ENCODE data around the gene POLDIP3.
"Not testable (repeated sequence)": the region's sequence is repeated elsewhere in the genome, so short reads cannot be mapped to it uniquely, and the experiment has no call there.

POLDIP3 gene

DNA sequence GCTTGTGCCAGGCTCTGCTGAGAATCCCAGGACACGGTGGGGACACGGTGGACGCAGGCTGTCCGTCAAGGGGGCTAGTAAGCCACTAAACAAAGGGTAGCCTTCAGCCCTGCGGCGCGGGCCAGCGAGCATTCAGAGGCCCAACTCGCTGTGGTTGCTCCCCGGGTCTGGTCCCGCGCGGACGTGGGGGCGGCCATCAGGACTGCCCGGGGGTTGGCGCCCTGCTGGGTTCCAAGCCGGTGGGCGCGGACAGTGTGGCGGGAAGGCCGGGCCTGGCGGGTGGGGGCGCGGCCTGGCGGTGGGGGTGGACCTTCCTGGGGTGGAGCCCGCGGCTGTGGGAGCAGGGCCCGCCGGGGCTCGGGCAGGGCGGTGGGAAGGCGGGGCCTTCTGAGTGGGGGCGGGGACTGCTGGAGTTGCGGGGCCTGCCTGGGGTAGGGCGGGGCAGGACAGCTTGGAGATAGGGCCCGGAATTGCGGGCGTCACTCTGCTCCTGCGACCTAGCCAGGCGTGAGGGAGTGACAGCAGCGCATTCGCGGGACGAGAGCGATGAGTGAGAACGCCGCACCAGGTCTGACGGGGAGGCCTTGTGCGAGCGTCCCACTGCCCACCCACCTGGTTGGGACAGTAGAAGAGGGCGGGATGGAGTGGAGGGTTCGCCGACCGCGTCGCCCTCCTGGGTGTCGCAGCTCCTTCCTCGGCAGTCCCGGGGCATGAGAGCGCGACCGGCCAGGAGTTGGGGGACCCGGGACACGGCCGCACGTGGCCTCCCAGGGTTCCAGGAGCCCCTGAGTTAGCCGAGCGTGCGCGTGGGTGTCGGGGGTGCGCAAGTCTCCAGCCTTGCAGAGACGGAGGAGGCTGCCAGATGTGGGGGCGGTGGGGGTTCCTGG lies 61.0 kb downstream of the POLDIP3 start, which contains the start of gene SERHL2:
Gene SERHL2, plus strand, starts transcription at position 482 of the 887 bp plus-strand sequence. Its CDS starts 65 bp downstream, at position 547.
- peak; percentile 63 for DNase-seq (ENCODE audit: low spot score)

DNA sequence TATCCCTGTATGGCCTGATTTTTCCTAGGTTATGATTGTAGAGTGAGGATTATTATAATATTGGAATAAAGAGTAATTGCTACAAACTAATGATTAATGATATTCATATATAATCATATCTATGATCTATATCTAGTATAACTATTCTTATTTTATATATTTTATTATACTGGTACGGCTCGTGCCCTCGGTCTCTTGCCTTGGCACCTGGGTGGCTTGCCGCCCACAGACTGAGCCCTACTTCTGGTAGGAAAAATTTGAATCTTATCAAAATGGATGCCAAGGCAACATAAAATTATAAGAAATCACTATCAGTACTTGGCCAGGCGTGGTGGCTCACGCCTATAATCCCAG lies 62.4 kb downstream of the POLDIP3 start:
- not testable (repeated sequence) for DNase-seq (ENCODE audit: low spot score)

DNA sequence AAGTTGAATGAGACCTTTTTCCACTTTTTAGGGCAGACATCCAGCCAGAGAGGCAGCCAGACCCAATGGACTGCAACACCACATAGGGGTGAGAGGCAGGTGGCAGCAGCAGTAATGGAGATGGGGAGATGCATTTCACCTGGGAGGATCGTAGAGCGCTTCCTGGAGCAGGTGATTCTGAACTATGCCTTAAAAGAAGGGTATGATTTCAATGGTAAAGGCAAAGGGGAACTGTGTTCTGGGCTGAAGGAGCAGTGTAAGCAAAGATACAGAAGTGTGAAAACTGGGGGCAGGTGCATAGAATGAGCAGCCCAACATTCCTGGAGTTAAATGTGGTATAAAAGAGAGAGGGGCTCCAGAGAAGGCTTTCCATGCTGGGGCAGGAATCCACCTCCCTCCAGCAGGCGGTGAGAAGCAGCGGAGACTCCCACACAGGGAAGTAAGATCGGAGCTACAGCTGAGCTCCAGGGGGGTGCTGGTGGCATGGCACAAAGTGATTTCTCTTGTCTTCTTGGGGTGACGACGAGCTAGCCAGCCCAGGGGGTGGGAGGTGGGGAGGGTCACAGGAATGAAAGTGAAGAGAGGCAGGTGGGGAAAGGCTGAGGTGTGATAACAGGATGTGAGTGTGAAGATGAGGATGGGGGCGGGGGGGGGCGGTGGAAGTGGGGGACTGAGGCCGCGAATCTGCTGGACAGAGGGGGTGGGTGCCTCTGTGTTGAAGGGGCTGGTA lies 65.2 kb downstream of the POLDIP3 start:
- no peak for DNase-seq (ENCODE audit: low spot score)

DNA sequence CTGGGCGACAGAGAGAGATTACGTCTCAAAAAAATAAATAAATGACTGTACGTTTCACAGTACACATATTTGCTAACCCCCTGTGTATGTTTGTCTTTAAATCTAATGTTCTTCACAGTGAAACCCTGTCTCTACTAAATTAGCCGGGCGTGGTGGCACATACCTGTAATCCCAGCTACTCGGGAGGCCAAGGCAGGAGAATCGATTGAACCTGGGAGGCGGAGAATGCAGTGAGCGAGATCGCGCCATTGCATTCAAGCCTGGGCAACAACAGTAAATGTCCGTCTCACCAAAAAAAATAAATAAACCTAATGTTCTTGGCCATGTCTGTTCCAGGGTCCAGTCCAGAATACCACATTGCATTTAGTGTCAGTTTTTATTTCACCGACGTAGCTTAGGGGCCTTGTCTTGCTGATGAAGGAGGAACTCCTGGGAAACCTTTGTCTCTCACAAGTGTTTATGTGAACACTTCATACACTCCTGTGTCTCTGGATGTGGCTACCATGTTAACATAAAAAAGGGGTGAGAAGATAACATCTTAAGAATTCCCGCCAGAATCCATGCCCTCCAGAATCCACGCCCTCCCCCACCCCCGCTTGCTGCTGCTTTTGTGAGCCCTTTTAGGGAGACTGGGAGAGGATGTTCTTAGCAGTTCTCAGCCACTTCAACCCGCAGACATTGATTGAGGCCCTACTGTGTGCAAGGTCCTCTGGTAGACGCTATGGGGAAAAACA lies 65.9 kb downstream of the POLDIP3 start:
- no peak for DNase-seq (ENCODE audit: low spot score)

DNA sequence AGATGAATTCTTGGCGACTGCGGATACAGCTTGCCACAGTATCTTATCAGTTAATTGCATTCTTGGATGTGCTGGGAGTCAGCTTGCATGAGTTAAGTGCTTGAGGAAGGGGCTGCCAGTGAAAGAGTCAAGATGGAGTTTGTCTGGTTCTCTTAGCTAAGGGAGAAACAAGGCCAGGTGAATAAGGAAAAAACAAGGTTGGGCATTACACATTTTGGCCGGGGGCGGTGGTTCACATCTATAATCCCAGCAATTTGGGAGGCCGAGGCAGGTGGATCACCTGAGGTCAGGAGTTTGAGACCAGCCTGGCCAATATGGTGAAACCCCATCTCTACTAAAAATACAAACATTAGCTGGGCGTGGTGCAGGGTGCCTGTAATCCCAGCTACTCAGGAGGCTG lies 66.6 kb downstream of the POLDIP3 start:
- DNase-seq (ENCODE audit: low spot score) = not testable (repeated sequence)

DNA sequence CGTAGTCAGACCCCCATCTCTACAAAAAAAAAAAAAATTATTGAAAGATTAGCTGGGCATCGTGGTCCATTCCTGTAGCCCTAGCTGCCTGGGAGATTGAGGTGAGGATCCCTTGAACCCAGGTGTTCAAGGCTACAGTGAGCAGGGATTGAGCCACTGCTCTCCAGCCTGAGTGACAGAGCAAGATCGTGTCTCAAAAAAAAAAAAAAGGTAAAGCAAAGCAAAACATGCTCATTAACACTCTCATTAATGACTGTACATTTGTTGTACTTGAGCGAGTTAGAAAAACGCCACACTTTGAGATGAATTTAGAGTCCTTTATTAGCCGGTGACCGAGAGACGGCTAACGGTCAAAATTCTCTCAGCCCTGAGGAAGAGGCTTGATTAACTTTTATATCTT lies 67.1 kb downstream of the POLDIP3 start:
- no peak for DNase-seq (ENCODE audit: low spot score)

DNA sequence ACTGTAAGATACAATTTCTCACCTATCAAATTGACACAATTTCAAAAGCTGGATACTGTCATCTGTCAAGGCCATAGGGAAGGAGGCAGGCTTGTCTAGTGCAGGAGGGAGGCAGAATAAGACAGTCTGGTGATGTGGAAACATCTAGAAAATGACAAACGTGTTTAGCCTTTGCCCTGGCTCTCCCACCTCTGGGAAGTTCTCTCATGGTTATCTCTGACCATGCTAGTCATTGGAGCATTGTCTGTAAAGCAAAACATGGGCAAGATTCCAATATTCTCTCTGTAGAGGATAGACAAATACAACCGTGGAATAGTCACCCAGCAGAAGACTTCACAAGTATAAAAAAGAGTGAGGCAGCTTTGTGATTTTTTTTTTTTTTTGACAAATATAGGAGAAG lies 70.0 kb downstream of the POLDIP3 start:
- no peak for DNase-seq (ENCODE audit: low spot score)

DNA sequence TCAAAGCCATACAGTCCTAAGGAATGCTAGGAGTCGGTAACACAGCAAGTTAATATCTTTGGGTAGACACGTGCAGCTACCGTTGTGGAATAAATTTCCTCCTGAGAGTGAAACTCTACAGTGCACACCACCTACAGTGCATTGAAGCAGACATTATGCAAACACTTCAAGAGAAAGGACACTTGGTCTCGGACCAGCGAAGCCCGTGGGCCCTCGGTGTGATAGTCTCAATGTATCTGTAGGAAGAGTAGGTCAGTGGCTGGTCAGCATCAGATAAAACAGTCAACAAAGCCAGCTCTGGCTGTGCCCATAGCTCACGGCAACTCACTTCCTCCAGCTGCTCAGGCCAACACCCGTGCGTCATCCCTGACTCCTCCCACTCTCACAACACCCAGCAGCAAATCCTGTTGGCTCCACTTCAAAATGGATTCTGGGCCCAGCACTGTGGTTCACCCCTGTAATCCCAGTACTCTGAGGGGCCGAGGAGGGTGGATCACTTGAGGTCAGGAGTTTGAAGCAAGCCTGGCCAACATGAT lies 75.4 kb downstream of the POLDIP3 start:
- DNase-seq (ENCODE audit: low spot score) = not testable (repeated sequence)

DNA sequence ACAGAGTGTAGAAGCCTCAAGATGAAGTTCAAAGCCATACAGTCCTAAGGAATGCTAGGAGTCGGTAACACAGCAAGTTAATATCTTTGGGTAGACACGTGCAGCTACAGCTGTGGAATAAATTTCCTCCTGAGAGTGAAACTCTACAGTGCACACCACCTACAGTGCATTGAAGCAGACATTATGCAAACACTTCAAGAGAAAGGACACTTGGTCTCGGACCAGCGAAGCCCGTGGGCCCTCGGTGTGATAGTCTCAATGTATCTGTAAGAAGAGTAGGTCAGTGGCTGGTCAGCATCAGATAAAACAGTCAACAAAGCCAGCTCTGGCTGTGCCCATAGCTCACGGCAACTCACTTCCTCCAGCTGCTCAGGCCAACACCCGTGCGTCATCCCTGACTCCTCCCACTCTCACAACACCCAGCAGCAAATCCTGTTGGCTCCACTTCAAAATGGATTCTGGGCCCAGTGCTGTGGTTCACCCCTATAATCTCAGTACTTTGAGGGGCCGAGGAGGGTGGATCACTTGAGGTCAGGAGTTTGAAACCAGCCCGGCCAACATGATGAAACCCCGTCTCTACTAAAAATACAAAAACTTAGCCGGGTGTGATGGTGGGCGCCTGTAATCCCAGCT lies 77.4 kb downstream of the POLDIP3 start:
- DNase-seq (ENCODE audit: low spot score) = not testable (repeated sequence)

DNA sequence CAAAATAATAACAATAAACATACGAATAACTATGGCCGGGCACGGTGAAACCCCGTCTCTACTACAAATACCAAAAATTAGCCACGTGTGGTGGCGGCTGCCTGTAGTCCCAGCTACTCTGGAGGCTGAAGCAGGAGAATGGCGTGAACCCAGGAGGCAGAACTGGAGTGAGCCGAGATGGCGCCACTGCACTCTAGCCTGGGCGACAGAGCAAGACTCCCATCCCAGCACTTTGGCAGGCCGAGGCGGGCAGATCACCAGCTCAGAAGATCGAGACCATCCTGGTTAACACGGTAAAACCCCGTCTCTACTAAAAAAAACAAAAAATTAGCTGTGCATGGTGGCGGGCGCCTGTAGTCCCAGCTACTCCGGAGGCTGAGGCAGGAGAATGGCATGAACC lies 78.0 kb downstream of the POLDIP3 start:
- not testable (repeated sequence) for DNase-seq (ENCODE audit: low spot score)

DNA sequence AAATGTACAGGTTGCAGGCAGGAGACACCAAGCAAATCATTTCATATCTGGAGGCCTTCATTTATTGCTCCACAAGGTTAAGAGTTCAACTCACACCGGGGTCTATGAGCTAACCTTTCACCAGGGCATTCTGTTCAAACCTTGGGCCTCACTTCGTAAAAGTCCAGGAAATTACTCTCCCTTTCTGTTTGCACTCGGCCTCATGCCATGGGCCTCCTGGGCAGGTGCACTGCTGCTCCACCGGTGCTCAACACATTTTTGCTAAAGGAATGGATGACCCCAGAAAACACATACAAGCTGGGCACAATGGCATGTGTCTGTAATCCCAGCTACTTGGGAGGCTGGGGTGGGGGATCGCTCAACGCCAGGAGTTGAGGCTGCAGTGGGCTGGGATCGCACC lies 78.5 kb downstream of the POLDIP3 start:
- no peak for DNase-seq (ENCODE audit: low spot score)

DNA sequence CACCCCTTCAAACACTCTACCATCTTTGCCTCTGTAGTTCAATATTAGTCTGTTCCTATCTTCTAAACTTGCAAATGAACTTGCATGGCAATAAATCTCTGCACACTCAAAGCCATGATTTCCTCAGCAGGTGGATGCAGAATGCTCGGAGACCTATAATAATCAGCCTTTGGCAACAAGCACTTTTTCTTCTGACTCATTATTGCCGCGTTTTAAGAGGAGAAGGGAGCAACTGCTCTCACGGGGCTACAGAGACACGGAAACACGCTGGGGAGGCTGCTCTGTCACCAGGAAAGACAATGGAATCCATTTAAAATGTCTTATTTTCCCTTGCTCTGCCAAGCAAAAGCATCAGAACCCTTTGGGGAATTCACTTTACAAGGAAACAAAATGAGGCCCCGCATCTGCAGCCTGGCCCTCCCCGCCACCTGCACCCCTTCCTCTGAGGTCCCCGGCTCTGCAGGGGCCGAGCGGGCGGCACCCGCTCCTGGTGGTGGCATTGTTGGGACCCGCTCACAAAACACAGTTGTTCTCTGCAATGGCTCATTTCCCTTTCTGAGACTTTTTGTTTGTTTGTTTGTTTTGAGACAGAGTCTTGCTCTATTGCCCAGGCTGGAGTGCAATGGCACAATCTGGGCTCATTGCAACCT lies 79.5 kb downstream of the POLDIP3 start:
- not testable (repeated sequence) for DNase-seq (ENCODE audit: low spot score)

Measured in COLO829 (cell line).